ENCODE data around the gene THEMIS.

DNA sequence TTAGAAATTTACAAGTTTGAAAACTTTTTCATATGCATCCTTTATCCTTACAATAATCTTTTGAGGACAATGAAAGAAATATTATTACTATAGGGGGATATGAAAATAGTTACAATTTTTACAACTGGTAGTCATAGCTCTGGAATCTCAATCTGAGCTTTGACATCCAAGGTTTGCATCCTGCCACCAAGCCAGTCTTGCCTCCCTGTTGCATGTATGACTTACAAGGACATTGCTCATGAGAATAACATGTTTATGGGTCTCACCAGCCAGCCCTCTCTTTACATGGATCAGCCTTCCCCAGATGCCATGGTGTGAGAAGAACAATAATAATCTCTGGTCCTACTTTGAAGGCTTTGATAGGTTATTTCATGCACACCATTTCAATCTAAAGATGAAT lies 67.5 kb downstream of the THEMIS start:
- TF ChIP-seq ZNF274 (IDR thresholded peaks at IDR 0.05; ENCODE audit: low read depth, low read length) = no peak
- no peak for TF ChIP-seq YY1 (IDR thresholded peaks at IDR 0.05; ENCODE audit: insufficient read depth, insufficient read length)
